ENCODE measurements around the gene GPR55.

The GPR55 gene

DNA sequence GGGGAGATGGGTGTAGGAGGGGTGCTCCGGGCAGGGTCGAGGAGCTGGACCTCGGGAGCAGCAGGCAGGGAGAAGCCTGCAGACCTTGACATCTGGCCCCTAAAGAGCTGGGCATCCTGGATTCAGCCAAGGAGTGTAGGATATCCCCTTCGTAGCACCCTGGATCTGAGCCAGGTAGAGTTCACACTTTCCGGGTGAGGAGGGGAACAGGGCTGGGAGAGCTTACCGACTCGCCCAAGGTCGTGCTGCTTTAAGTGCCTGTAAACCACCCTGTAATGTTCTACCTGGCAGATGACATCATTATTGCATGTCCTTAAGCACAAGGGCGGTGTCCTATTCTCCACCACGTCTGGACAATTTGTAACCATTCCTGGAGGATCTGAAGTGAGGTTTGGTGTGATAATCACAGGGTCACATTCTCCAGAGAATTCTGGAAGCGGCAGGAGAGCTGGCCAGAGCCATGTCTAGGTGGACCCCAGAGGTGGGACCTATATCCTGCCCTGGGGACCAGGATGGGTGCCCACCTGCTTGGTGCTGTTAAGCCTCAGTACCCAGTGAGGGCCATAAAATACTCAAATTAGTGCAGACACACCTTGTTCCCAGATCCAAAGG is 45.7 kb downstream of the GPR55 start:
- no peak overlapping the region for H3K27ac ChIP-seq
- TF ChIP-seq ZFX (IDR thresholded peaks at IDR 0.05; ENCODE audit: borderline replicate concordance) (no peak), CTCF (IDR thresholded peaks at IDR 0.05) (no peak)

DNA sequence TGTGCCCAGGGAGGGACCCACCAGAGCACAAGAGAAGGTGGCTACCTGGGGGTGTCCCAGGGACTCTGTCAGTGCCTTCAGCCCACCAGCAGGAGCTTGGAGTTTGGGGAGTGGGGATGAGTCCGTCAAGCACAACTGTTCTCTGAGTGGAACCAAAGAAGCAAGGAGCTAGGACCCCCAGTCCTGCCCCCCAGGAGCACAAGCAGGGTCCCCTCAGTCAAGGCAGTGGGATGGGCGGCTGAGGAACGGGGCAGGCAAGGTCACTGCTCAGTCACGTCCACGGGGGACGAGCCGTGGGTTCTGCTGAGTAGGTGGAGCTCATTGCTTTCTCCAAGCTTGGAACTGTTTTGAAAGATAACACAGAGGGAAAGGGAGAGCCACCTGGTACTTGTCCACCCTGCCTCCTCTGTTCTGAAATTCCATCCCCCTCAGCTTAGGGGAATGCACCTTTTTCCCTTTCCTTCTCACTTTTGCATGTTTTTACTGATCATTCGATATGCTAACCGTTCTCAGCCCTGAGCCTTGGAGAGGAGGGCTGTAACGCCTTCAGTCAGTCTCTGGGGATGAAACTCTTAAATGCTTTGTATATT is 46.3 kb downstream of the GPR55 start:
- no peak overlapping the region for H3K27ac ChIP-seq
- TF ChIP-seq ZFX (IDR thresholded peaks at IDR 0.05; ENCODE audit: borderline replicate concordance) (no peak), CTCF (IDR thresholded peaks at IDR 0.05) (no peak)

- TF ChIP-seq ZFX (IDR thresholded peaks at IDR 0.05; ENCODE audit: borderline replicate concordance): no peak
- no peak for TF ChIP-seq CTCF (IDR thresholded peaks at IDR 0.05)
- no peak overlapping the region for H3K27ac ChIP-seq
Observed at GRCh38 chr2:230877759-230878598, 47.1 kb downstream of the GPR55 start.

DNA sequence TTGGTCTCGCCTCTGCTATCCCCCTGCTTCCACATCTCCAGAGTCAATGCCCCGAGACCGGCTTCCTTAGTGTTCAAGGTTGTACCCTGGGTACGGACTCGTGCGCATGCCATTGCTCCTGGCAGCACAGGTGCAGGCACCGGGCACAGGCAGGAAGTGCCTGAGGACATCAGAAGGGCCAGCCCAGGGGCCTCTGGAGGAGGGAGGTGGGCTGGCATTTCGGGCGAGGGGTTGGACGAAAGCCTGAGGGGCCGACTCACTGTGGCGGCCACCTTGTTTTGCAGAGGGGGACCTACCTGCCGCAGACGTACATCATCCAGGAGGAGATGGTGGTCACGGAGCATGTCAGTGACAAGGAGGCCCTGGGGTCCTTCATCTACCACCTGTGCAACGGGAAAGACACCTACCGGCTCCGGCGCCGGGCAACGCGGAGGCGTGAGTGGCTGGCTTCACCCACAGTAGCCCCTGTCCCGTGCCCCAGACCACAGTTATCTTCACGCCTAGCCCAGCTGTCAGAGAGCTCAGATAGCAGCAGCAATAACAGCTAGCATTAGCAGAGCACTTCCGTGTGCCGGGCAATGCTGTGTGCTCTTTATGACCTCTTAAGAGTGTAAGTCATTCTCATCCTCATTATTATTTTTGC is 47.8 kb downstream of the GPR55 start:
- TF ChIP-seq ZFX (IDR thresholded peaks at IDR 0.05; ENCODE audit: borderline replicate concordance) (no peak), CTCF (IDR thresholded peaks at IDR 0.05) (no peak)
- no peak overlapping the region for H3K27ac ChIP-seq

DNA sequence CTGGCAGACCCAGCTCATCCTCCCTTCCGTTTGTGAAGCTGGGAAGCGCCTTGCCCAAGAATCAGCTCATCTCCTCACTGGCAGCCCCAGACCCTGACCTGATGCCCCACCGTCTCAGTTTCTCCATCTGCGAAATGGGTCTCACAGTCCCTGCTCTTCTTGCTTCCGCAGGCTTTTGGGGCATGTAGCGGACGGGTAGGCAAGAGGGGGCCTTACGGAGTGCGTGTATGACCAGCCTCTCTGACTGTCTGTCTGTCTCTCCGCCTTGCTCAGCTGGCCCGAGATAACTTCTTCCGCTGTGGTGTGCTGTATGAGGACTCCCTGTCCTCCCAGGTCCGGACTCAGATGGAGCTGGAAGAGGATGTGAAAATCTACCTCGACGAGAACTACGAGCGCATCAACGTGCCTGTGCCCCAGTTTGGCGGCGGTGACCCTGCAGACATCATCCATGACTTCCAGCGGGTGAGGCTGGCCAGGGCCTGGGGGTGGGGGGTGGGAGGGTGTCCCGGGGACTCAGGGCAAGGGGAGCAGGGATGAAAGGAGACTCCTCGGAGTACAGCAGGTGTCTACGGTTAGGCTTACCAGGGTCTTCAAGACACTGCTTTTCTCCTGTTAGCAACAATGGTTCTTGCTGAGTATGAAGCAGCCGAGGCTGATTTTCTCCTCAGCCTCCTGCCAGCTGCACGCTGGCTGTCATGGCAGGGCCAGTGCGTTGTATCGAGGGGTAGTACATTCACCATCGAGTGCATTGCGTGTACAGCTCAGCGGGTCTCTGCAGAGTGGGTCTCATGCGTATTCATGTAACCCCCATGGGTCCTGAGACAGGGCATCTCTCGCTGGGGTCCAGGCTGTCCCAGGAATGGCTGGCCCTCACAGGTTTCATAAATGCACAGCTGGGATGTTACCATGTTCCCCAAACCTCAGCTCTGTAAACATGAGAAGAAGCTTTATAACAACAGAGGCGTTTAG is 49.4 kb downstream of the GPR55 start:
- no peak overlapping the region for H3K27ac ChIP-seq
- TF ChIP-seq CTCF (IDR thresholded peaks at IDR 0.05): no peak
- no peak for TF ChIP-seq ZFX (IDR thresholded peaks at IDR 0.05; ENCODE audit: borderline replicate concordance)

- H3K27ac ChIP-seq: no peak overlapping the region
- no peak for TF ChIP-seq CTCF (IDR thresholded peaks at IDR 0.05)
Observed at GRCh38 chr2:230874876-230875275, 50.2 kb downstream of the GPR55 start.

Measured in 22Rv1 (cell line).